Effector memory CD8-positive, alpha-beta T cell (primary cell): ENCODE results near the gene FBXL14.

Source experiments
- ATAC-seq: fragments of 150-1000 bp; cut with Tn5 transposase; replicated peaks from 2 replicates; pipeline ENCODE4 v1.10.0; 2021; ENCODE audit warnings: mild to moderate bottlenecking, moderate library complexity
- DNase-seq, 3 experiments: peaks; one replicate each; pipeline ENCODE4 v3.0.0; 2021
- H3K27ac Mint-ChIP-seq, 2 donors: one replicate each; pipeline ENCODE4 v1.8.0; 2022; ENCODE audit warnings: mild to moderate bottlenecking in 2 of 2, mixed read lengths in 2 of 2, moderate library complexity in 2 of 2
- H3K27me3 Mint-ChIP-seq, 2 donors: one replicate each; pipeline ENCODE4 v1.8.0; 2022; ENCODE audit warnings: mixed read lengths in 2 of 2
- H3K36me3 Mint-ChIP-seq: one replicate; pipeline ENCODE4 v1.8.0; 2022; ENCODE audit warnings: mild to moderate bottlenecking, moderate library complexity, mixed read lengths; ENCODE audit not compliant: insufficient read depth
- H3K4me1 Mint-ChIP-seq, 2 donors: one replicate each; pipeline ENCODE4 v1.8.0; 2022; ENCODE audit warnings: low read depth in 2 of 2, mixed read lengths in 2 of 2
- H3K4me3 Mint-ChIP-seq, 2 donors: one replicate each; pipeline ENCODE4 v1.8.0; 2022; ENCODE audit warnings: mild to moderate bottlenecking in 2 of 2, mixed read lengths in 2 of 2, moderate library complexity in 2 of 2
- H3K9me3 Mint-ChIP-seq, 2 donors: one replicate each; pipeline ENCODE4 v1.8.0; 2022; ENCODE audit warnings: mixed read lengths in 2 of 2

FBXL14 gene

DNA sequence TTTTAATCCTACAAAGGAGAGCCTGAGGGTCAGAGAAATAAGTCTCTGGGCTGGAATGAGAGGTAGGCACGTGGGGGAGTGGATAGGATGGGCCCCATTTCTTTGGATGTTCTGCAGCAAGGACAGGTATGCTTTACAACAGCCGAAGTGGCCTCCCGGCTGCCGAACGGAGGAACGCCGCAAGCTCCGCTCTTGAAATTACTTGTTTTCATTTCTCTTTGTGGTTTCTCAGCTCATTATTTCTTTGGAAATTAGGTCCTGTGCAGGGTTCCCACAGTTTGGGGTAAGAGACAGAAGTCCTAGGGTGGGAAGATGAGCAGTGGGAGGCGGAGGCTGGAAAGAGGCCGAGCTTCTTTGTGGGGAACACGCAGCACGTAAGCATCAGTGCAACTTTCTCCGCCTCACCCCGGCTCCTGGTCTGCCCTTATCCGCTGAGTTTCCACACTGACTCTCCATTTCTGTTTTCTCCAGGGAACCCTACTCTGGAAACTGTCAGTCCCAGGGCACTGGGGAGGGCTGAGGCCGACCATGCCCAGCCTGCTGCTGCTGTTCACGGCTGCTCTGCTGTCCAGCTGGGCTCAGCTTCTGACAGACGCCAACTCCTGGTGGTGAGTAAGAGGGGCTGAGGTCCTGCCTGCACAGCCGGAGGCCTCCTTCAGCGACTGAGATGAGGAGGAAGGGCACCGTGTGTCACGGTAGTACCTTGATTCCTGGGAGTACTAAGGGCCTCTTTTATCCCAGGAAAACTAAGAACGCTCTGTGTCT, 36.6 kb upstream of the FBXL14 start:
- Mint-ChIP-seq H3K4me1 (peaks cover 8 to 15% of the 10 kb centered on the region in 2 donors), H3K27me3 (peaks cover 70 to 90% of the 10 kb centered on the region in 2 donors), H3K4me3 (peak overlapping the region; percentile 61 to 72), H3K9me3 (no peaks in the 10 kb centered on the region), H3K27ac (no peak overlapping the region), H3K36me3 (peaks cover 5% of the 10 kb centered on the region)
- no peak for DNase-seq
- ATAC-seq = no peak

DNA sequence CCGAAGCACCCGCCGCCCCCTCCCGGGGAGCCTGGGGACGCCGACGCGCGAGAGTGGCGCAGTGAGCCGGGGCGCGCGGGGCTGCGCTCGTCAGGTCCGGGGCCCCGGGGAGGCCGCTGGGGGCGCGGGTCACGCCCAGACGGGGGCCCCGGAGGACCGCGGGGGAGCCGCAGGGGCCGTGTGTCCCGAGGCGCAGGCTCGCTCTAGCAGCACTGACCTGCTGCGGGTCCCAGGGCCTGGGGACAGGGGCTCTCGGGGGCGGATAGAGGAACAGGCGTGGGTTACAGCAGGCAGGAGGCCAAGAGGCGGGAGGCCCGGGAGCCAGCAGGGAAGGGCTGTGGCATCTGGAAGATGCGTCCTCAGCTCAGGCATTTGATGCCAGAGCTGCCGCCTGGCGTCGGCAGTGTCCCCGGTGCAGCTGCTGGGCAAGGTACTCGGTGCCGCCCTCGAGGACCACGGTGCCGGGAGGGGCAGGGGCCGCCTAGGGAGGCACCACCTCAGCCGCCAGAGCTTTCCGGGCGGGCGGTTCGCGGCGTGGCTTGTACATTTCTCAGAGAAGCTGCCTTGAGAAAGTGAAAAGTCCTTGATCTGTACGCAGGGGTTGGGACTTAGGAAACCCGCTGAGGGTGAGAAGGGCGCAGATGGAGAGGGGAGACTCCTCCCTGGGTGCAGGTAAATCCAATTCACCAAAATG, 35.9 kb upstream of the FBXL14 start:
- ATAC-seq = peak; percentile 63
- Mint-ChIP-seq H3K9me3 (no peaks in the 10 kb centered on the region), H3K4me1 (peaks cover 8 to 15% of the 10 kb centered on the region in 2 donors), H3K27ac (no peak overlapping the region), H3K27me3 (peaks cover 65 to 83% of the 10 kb centered on the region in 2 donors), H3K4me3 (peak overlapping the region; percentile 61 to 72), H3K36me3 (peaks cover 5% of the 10 kb centered on the region)
- DNase-seq = no peak

DNA sequence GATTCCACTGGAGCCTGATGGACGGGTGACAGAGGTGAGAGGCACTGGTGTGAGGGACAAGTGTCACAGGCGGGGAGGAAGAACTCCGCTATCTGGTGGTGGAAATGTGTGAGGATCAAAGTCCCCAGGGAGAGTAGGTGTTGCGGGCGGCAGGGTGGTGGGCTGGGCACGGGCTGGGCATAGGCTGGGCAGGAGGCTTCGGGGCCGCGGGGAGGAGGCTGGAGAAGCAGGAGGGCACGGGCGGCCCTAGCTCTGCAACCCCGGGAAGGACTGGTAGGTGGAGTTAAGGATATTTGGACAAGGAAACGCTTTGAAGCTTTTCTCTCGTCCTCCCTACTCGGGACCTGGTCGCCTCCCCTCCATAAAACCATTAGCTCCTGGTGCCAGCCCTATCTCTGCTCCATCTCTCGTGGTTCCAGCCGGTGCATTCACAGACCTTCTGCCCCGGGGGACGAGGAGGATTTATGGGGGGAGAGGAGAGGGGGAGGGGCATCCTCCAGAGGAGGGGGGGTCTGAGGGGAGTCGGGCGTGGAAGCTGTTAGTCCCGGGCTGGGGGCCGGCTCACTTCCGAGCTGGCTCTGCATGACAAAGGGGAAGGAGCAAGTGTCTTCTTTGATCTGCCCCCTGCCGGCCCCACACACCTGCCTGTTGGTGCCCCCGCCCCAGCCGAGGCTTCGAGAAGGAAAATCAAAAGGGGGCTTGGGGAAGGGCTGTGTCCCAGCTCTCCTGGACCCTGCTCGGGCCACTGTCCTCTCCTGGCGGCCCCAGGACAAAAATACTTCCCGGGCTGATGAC, 35.2 kb upstream of the FBXL14 start:
- ATAC-seq (peak; percentile 24), DNase-seq (no peak)
- Mint-ChIP-seq H3K36me3 (peaks cover 5% of the 10 kb centered on the region), H3K27me3 (peaks cover 64 to 79% of the 10 kb centered on the region in 2 donors), H3K4me1 (peaks cover 8 to 12% of the 10 kb centered on the region in 2 donors), H3K27ac (no peak overlapping the region), H3K4me3 (peak overlapping the region; percentile 61 to 72), H3K9me3 (no peaks in the 10 kb centered on the region)

DNA sequence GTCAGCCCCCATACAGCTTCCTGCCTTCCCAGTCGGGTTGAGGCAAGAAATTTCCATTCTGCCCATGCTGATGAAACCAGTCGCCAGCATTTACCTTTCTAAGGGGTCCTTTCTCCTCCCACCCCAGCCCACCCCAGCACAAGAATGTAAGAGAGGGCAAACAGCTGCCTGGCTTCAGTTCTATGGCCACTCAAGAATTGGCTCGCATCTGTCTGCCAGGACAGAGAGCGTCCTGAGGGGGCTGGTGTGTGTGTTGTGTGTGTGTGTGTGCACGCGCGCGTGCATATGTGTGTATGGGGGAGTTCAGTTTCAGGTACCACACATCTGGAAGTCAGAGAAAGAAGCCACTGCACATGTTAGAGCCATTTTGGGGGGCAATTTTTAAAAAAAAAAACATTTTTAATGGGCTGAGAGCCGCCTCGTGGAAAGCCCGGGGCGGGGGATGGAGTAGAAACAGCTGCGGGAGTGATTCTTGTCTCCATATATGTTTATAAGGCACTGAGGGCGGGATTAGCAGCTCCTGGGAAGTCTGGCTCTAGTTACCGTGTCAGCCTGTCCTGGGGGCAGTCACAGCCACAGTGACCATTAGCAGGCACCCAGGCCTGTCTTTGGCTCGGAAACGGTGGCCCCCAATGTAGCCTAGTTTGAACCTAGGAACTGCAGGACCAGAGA, 34.4 kb upstream of the FBXL14 start, which contains the start of gene WNT5B:
Gene WNT5B (plus strand): TSS at position 566 of the 672 bp plus-strand sequence. CDS start 2,124 bp downstream, outside the sequence.
- Mint-ChIP-seq H3K27me3 (peaks cover 64 to 78% of the 10 kb centered on the region in 2 donors), H3K27ac (no peak within 1 kb of the TSS), H3K9me3 (no peaks in the 10 kb centered on the region), H3K4me1 (peaks cover 8 to 11% of the 10 kb centered on the region in 2 donors), H3K4me3 (peak within 1 kb of the TSS; percentile 61 to 72), H3K36me3 (peaks cover 5% of the 10 kb centered on the region)
- DNase-seq = no peak
- no peak for ATAC-seq

DNA sequence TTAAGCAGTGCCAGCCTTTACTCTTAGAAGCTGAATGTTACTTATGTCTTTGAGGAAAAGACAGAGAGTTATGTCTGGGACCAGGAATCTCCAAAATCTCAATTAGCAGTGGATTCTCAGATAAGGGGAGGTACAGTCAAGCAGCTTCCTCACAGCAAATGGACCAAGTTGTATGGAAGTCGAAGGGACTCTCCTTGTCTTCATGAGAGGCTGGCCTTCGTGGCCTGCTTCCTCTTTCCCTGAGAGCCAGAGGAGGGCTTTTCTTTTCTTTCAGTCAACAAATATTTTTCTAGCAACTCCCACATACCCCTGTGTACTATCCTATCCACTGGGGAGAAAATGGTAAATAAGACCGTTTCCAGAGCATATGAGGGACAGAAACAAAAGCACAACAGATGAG, 28.0 kb upstream of the FBXL14 start:
- H3K9me3 Mint-ChIP-seq = no peaks in the 10 kb centered on the region
- DNase-seq = no peak
- H3K4me3 Mint-ChIP-seq = no peak overlapping the region
- H3K4me1 Mint-ChIP-seq = peaks cover 0 to 4% of the 10 kb centered on the region in 2 donors
- H3K36me3 Mint-ChIP-seq = no peaks in the 10 kb centered on the region
- peaks cover 30 to 40% of the 10 kb centered on the region in 2 donors for H3K27me3 Mint-ChIP-seq
- ATAC-seq = no peak
- H3K27ac Mint-ChIP-seq = no peak overlapping the region

DNA sequence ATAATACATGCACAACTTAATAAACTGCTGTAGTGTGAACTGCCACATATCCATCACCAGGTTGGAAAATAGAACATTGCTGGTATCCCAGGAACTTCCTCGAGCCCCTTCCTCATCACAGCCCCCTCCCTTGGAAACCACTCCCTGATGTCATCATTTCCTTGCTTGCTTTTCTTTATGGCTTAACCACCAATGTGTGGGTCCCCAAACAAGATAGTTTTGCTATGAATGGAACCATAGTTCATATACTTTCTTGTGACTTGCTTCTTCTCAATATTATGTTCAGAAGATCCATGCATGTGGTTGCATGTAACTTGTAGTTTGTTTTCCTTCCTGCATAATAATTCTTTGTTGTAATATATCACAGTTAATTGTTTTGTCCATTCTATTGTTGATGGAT, 25.7 kb upstream of the FBXL14 start:
- Mint-ChIP-seq H3K4me3 (no peak overlapping the region), H3K27ac (no peak overlapping the region), H3K36me3 (no peaks in the 10 kb centered on the region), H3K9me3 (no peaks in the 10 kb centered on the region), H3K27me3 (peaks cover 27 to 52% of the 10 kb centered on the region in 2 donors), H3K4me1 (peaks cover 0 to 8% of the 10 kb centered on the region in 2 donors)
- ATAC-seq (no peak), DNase-seq (no peak)

DNA sequence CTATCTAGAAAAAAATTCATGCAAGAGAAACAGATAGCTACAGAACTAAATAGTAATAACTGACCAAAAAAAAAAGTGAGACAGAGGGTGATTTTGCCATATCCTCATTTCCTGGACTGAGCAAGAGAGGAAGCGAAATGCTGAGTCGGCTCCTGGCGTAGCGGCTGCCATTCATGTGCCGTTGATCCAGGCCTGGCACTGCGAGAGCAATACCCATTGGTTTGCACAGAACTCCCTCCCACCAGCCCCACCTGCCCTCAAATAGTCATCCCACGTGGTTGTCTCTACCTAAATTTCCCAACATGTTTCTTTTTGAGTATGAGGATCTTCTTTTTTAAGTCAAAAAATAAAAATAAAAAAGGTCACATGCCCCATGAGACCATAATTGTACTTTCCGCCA, 25.2 kb upstream of the FBXL14 start:
- H3K4me1 Mint-ChIP-seq = peaks cover 0 to 8% of the 10 kb centered on the region in 2 donors
- ATAC-seq (no peak), DNase-seq (no peak)

DNA sequence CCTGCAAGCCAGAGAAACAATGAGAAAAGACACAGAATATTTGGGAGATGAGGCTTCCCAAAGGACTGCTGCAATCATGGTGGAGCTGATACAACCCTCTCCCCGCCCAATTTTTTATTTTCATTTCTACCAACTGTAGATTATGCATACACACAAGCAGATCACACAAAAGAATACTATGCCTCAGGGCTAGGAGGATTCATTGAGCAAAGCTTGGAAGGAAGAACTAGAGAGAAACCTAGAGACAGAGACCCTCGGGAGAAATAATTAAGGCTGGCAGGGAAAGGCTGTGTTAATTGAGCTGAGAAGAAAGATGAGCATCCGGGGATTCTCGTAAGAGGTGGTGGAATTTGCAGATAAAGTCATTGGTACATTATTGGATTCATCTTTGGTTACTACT, 24.8 kb upstream of the FBXL14 start:
- DNase-seq (no peak), ATAC-seq (no peak)
- H3K36me3 Mint-ChIP-seq = no peaks in the 10 kb centered on the region
- no peak overlapping the region for H3K4me3 Mint-ChIP-seq
- H3K9me3 Mint-ChIP-seq = no peaks in the 10 kb centered on the region
- peaks cover 0 to 8% of the 10 kb centered on the region in 2 donors for H3K4me1 Mint-ChIP-seq
- H3K27ac Mint-ChIP-seq = peak overlapping the region in 1 of 2 donors; percentile 6
- peaks cover 25 to 49% of the 10 kb centered on the region in 2 donors for H3K27me3 Mint-ChIP-seq

More for the DNA sequence above, 25.2 kb upstream of the FBXL14 start:
- Mint-ChIP-seq H3K9me3 (no peaks in the 10 kb centered on the region), H3K36me3 (no peaks in the 10 kb centered on the region), H3K4me3 (no peak overlapping the region), H3K27me3 (peaks cover 27 to 52% of the 10 kb centered on the region in 2 donors), H3K27ac (peak overlapping the region in 1 of 2 donors; percentile 6)

DNA sequence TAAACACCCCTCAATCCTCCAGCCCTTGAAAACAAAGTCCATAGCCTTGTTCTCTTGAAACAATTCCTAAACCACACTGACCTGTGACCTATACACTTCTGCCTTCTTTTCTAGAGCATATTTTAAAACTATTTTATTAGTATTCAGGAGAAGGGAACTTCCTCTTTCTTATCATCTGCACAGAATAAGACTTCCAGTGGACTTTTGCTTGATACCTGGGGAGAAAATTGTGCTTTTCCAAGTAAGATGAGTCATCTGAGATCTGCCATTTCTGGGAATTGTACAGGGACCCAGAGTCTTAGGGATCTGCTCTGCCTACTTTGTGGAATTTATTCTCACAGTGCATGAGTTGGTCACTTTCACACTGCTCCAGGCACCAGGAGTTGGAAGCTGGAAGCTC, 24.1 kb upstream of the FBXL14 start:
- no peaks in the 10 kb centered on the region for H3K36me3 Mint-ChIP-seq
- no peak overlapping the region for H3K27ac Mint-ChIP-seq
- DNase-seq (no peak), ATAC-seq (no peak)
- H3K27me3 Mint-ChIP-seq = peaks cover 21 to 42% of the 10 kb centered on the region in 2 donors
- peaks cover 0 to 8% of the 10 kb centered on the region in 2 donors for H3K4me1 Mint-ChIP-seq
- no peaks in the 10 kb centered on the region for H3K9me3 Mint-ChIP-seq
- H3K4me3 Mint-ChIP-seq = no peak overlapping the region

DNA sequence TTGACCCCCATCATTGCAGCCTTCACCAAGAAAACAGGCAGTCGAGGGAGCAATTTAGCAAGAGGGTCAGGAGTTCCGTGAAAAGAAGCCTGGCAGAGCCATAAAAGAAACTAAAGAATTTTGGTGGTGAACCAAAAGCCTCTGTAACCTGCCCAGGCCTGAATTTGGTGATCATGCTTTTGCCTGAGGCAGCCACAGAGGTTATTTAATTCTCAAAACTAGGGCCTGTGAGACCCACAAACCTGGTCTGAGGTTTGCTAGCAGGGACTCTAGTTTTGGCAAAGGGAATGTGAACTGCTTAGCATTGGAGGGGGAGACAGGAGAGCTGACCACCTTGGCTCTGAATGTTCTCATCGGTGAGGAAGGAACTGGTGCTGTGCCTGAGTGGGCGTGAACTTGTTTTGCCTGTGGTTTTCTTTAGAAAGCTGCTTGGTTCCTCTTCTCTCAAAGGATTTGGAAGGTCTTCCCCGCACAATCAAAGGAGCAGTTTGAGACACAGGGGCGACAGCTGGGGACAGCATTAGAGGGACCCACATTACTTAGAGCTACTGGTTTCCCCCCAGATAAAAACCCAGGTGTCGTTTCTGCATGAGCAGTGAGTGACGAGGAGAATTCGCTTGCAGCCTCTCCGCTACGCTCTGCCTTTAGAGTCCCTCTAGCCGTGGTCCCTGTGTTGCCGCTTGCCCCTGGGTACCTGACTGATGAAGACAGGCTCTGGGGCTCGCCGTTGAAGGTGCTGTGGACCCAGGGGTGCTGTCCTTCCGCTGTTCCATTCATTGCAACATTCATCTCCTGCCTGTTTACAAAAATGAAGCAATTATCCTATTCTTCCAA, 22.1 kb upstream of the FBXL14 start:
- DNase-seq (no peak), ATAC-seq (no peak)
- H3K27me3 Mint-ChIP-seq = peaks cover 12 to 35% of the 10 kb centered on the region in 2 donors
- H3K27ac Mint-ChIP-seq = no peak overlapping the region
- peaks cover 0 to 8% of the 10 kb centered on the region in 2 donors for H3K4me1 Mint-ChIP-seq
- peaks cover under 1% of the 10 kb centered on the region for H3K36me3 Mint-ChIP-seq
- H3K4me3 Mint-ChIP-seq = no peak overlapping the region
- no peaks in the 10 kb centered on the region for H3K9me3 Mint-ChIP-seq

DNA sequence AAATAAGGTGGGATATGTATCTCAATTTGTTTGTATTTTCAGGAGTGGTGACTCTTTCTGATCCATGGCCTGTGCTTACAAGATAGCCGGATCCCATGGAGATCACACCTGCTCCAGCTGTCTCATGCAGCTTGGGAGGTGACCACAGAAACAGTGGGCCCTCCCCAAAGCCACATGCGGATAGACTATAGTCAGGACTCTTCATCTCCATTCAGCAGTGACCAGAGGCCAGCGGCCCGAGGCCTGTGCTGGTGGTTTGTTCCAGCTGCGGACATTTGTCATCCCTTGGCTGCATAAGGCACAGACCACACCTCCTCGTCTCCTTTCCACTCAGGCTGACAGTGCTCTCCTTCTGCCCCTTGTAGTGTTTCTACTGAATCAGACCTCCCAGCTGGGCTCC, 20.0 kb upstream of the FBXL14 start:
- H3K27me3 Mint-ChIP-seq = peaks cover 12 to 35% of the 10 kb centered on the region in 2 donors
- no peak for ATAC-seq

DNA sequence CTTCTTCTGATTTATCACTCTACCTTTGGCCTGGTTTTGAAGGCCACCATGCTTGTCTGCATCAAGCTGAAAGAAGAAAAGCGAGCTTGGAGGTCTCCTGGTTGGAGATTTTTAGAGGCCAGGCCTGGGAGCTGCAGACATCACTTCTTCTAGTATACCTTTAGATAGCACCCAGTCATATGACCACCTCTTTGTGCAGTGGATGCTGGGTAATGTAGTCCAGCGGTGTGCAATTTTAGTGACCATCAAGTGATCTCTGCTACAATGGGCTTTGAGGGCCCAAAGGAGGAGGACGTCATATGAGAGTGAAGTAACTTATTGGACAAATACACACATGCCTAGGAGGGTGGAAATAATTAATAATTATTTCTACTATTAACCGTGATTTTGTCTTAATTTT, 19.5 kb upstream of the FBXL14 start:
- Mint-ChIP-seq H3K9me3 (no peaks in the 10 kb centered on the region), H3K27me3 (peaks cover 12 to 35% of the 10 kb centered on the region in 2 donors), H3K36me3 (peaks cover 5% of the 10 kb centered on the region), H3K27ac (no peak overlapping the region), H3K4me1 (peaks cover 0 to 4% of the 10 kb centered on the region in 2 donors), H3K4me3 (no peak overlapping the region)
- DNase-seq (no peak), ATAC-seq (no peak)

More for the DNA sequence above, 20.0 kb upstream of the FBXL14 start:
- no peak overlapping the region for H3K27ac Mint-ChIP-seq
- no peaks in the 10 kb centered on the region for H3K9me3 Mint-ChIP-seq
- H3K4me3 Mint-ChIP-seq = no peak overlapping the region
- H3K4me1 Mint-ChIP-seq = peaks cover 0 to 7% of the 10 kb centered on the region in 2 donors
- no peak for DNase-seq
- H3K36me3 Mint-ChIP-seq = peaks cover 5% of the 10 kb centered on the region
